ENCODE results near the gene LRMDA. TPM values are rescaled to one million over a fixed set of nuclear protein-coding genes. Genes with fewer than 3 reads are reported as not detected.

Gene LRMDA
- total and polyA plus RNA-seq, 2 of the 4 experiments (the other 2 are of a cell fraction) = 0.07 TPM; not detected in 1

Small RNA genes within 50 kb of the gene (microRNA-seq; reads per million reads assigned to microRNA genes)
- 0 reads per million in 2 experiments for gene MIR606 (ENCODE audit: insufficient read depth in 1 of 2, insufficient read length in 1 of 2, unreplicated experiment in 1 of 2)
- gene RN7SL518P (ENCODE audit: insufficient read depth, insufficient read length) = not detected
- gene RNU6-673P (ENCODE audit: insufficient read depth, insufficient read length) = not detected

Small RNA genes within 50 kb of the gene (small RNA-seq; reads per million reads assigned to genes)
- gene MIR606 (0 reads per million in 5 experiments), gene RN7SL518P (0 to 0.08 (median 0) reads per million in 5 experiments), gene RNU6-673P (0 reads per million in 5 experiments)

Other genes starting within 250 kb of the LRMDA start
- 122 and 169 TPM in 2 replicates for gene VDAC2, start 220.8 kb upstream of the LRMDA start, total RNA-seq (2012; rRNA removed)
- 123 and 139 TPM in 2 replicates for gene VDAC2, start 220.8 kb upstream of the LRMDA start, polyA plus RNA-seq (2012; rRNA removed)
- 1.4 and 1.6 TPM in 2 replicates for gene COMTD1, start 195.7 kb upstream of the LRMDA start, total RNA-seq (2012; rRNA removed)
- gene COMTD1, start 195.7 kb upstream of the LRMDA start, polyA plus RNA-seq (2012; rRNA removed) = 6.4 and 9.5 TPM in 2 replicates
- 0.36 and 0.83 TPM in 2 replicates for gene ZNF503, start 29.9 kb upstream of the LRMDA start, total RNA-seq (2012; rRNA removed)
- gene ZNF503, start 29.9 kb upstream of the LRMDA start, polyA plus RNA-seq (2012; rRNA removed) = 5.8 and 7.2 TPM in 2 replicates

Data from IMR-90 (cell line).